Right atrium auricular region (tissue), 2 donors: ENCODE data around the gene NOL4L. TPM values are rescaled to one million over a fixed set of nuclear protein-coding genes. Genes with fewer than 3 reads are reported as not detected.

Experiments used
- DNase-seq: peaks from one replicate; pipeline ENCODE4 v3.0.0-alpha.2; 2019; ENCODE audit warnings: low spot score
- H3K27ac ChIP-seq, 2 donors: fragments of 200-600 bp; sonication (generic); 1 replicate in 1 of 2; 2 replicates in 1 of 2; pipeline ENCODE4 v1.5.1; 2016 to 2019
- H3K27me3 ChIP-seq, 2 donors: fragments of 200-600 bp; sonication (generic); one replicate each; pipeline versions ENCODE4 v1.5.1 to v1.6.0; 2017 to 2019
- H3K36me3 ChIP-seq: fragments of 200-600 bp; sonication (generic); one replicate; pipeline ENCODE4 v1.5.1; 2016
- H3K4me1 ChIP-seq, 2 donors: fragments of 200-600 bp; sonication (generic); one replicate each; pipeline versions ENCODE4 v1.5.1 to v1.6.0; 2017 to 2019
- H3K4me3 ChIP-seq, 2 donors: fragments of 200-600 bp; sonication (generic); 1 replicate in 1 of 2; 2 replicates in 1 of 2; pipeline ENCODE4 v1.5.1; 2017 to 2019; ENCODE audit warnings: mild to moderate bottlenecking in 1 of 2, moderate library complexity in 1 of 2
- H3K9me3 ChIP-seq, 2 donors: fragments of 200-600 bp; sonication (generic); one replicate each; pipeline ENCODE4 v1.5.1; 2019
- total RNA-seq, 2 donors: library from RNA; depleted of rRNA; stranded (reverse); fragments of >200 nt; gene quantifications; one replicate each; pipeline ENCODE4 v1.1.0, GENCODE V29; 2016
- TF ChIP-seq, protein P1 (sequence below), 2 donors: fragments of 200-600 bp; sonication (generic); IDR thresholded peaks; one replicate each; pipeline ENCODE4 v1.5.1; 2019; ENCODE audit warnings: antibody characterized with exemption in 2 of 2

NOL4L gene
- total RNA-seq, 2 donors from 2014 or later = 7.6 to 10.4 TPM

DNA sequence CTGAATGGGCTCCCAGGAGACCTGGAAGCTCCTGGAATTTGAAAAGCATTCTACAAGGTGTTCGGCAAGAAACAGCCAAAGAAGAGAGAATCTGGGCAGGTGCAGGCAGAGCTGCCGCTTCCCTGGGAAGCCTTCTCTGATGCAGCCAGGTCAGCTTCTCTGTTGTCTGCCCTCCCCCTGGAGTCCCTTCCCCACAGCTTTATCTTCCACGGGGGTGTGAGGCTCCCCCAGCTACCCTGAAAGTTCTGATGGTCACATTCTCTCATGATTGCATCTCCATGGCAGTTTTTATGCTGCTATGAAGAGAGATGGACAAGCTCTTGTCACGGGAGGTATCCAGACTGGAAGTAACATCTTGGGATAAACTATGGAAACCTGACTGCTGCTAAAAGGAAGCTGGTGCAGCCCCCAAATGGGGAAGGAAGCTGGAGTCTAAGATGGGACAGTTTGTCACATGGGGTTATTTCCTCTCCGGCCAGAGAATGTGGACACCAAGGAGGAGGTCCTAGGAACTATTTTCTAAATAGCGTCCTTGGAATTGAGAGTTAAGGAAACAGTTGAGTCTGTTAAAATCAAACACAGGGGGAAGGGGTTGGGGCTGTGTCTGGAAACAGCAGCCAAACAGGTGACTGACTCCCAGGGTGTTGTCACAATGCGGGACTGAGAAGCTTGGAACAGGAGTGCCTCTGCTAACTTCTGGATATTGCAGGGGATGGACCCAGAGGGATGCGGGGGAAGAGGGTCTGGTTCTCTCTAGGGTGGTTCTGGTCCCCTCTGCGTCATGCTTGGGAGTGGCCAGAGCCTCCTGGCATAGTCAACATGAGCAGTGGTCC, 135.9 kb downstream of the NOL4L start:
- H3K27me3 ChIP-seq = no peaks in the 10 kb centered on the region
- no peak for DNase-seq
- peaks cover 45% of the 10 kb centered on the region for H3K36me3 ChIP-seq
- H3K4me1 ChIP-seq = peaks cover 0 to 56% of the 10 kb centered on the region in 2 donors
- no peaks in the 10 kb centered on the region for H3K9me3 ChIP-seq
- TF ChIP-seq, protein P1, sequence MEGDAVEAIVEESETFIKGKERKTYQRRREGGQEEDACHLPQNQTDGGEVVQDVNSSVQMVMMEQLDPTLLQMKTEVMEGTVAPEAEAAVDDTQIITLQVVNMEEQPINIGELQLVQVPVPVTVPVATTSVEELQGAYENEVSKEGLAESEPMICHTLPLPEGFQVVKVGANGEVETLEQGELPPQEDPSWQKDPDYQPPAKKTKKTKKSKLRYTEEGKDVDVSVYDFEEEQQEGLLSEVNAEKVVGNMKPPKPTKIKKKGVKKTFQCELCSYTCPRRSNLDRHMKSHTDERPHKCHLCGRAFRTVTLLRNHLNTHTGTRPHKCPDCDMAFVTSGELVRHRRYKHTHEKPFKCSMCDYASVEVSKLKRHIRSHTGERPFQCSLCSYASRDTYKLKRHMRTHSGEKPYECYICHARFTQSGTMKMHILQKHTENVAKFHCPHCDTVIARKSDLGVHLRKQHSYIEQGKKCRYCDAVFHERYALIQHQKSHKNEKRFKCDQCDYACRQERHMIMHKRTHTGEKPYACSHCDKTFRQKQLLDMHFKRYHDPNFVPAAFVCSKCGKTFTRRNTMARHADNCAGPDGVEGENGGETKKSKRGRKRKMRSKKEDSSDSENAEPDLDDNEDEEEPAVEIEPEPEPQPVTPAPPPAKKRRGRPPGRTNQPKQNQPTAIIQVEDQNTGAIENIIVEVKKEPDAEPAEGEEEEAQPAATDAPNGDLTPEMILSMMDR (IDR thresholded peaks at IDR 0.05) = no peak
- H3K4me3 ChIP-seq = no peak overlapping the region
- H3K27ac ChIP-seq = no peak overlapping the region

DNA sequence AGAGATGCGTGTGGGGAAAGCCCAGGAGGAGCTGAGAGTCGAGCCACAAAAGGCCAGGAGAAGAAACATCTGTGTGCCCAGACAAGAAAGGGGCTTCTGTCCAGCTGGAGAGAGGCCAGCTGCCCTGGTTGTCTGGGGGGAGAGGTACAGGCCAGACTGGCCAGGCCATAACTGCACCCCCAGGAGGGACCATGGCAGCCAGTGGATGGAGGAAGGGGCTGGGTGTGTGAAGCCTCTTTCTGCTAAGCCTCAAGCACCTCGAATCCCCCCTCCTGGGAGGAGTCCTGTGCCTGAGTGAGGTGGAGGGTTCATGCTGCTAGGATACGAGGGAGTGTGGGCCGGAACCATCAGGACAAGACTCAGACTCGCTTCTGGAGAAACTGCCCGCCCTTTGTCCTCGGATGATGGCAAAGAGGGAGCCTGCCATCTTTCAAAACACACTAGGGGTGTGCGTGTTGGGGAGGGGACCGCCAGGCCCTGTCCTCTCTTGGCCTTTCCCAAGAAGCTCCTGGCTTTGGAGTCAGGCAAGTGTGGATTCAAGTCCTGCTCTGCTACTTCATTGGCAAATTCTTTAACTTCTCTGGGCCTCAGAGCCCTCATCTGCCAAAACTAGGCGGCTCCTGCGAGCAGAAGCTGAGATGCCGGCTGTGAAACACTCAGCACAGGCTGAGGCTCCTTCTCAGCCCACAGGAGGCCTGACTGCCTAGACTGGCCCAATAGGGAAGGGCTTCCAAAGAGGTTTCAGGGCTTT, 136.7 kb downstream of the NOL4L start:
- TF ChIP-seq, protein P1 (IDR thresholded peaks at IDR 0.05) = no peak
- no peaks in the 10 kb centered on the region for H3K9me3 ChIP-seq
- H3K36me3 ChIP-seq = peaks cover 42% of the 10 kb centered on the region
- H3K4me1 ChIP-seq = peaks cover 0 to 56% of the 10 kb centered on the region in 2 donors
- H3K27me3 ChIP-seq = no peaks in the 10 kb centered on the region
- DNase-seq = no peak
- no peak overlapping the region for H3K4me3 ChIP-seq
- peak overlapping the region in 1 of 2 donors; percentile 36 for H3K27ac ChIP-seq

DNA sequence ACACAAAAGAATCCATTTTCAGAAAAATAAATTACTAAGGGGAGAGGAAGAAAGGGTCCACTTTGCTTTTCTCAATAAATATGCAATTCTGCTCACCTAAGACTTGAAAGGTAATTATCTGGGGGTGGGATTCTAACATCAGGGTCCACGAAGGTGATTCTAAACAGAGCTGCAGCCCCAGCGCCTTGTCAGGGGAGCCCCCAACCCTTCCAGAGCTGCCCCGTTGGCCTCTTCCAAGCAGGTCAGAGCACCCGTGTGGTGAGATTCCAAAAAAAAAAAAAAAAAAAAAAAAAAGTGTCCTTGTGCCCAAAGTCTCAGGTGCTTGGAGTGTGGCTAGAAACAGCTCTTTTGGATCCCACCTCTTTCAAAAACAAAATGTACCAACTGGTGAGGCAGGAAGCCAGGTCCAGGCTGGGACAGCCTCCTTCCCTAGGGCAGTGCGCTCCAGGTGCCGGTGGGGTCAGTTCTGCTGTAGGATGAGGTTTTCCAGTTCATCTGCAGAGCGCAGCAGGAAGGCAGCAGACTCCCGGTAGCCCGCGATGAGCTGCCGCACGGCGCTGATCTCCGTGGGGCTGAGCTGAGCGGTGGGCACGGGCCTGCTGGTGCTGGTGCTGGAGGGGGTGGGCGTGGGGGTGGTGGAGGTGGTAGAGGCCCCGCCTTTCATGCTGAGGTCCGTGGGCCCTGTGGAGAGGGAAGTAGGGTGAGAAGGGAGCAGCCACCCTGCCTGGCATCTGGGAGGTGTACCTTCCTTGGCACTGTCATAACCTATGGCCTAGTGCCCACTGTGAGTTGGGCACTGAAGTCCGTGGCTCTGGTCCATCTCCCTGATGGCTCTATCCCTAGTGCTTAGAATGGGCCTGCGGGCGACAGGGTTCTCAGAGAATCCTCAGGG, 137.8 kb downstream of the NOL4L start:
- Histone ChIP-seq H3K4me3 (no peak overlapping the region), H3K27ac (no peak overlapping the region), H3K9me3 (no peaks in the 10 kb centered on the region), H3K36me3 (peaks cover 32% of the 10 kb centered on the region), H3K4me1 (peaks cover 0 to 56% of the 10 kb centered on the region in 2 donors), H3K27me3 (no peaks in the 10 kb centered on the region)
- DNase-seq = no peak
- TF ChIP-seq, protein P1 (IDR thresholded peaks at IDR 0.05) = no peak

DNA sequence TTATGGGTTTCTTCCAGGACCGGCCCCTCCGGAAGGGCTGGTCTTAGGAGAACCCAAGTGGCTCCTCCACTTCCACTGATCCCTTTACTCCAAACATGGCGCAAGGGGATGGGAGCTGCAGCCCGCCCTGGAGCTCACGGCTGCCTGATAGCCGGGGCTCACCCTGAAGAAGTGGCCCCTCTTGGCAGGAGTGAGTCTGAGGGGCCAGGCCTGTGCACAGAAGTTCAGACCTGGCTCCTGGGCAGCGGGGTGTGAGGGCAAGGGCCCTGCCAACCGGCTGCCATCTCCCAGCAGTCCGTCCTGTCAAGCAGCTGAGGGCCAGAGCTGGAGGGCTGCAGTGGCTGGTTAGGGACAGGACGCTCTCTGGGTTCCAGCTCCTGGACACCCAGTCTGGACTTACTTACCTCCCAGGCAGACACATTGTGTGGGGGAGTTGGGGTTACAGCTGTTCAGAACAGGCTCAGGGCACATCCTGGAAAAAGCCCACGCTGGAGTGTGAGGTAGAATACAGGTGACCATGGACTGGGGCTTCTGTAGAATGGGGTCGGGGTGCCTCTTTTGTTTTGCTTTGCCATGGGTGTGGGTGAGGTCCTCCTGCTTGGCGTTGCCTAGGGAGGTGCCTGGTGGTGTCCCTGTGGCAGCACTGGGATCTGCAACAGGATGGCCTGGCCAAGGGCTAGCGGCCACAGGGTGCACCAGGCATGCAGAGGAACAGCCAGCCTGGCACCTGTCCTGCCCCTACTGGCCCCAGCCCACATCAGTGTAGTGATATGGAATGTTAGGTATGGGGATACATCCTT, 138.6 kb downstream of the NOL4L start:
- Histone ChIP-seq H3K4me1 (peaks cover 0 to 56% of the 10 kb centered on the region in 2 donors), H3K36me3 (peaks cover 27% of the 10 kb centered on the region), H3K9me3 (no peaks in the 10 kb centered on the region), H3K27me3 (no peaks in the 10 kb centered on the region), H3K27ac (no peak overlapping the region), H3K4me3 (no peak overlapping the region)
- no peak for DNase-seq
- TF ChIP-seq, protein P1 (IDR thresholded peaks at IDR 0.05) = no peak
